Adrenal gland (tissue), 5 donors: ENCODE data around the gene CBLC.

Experiments used
- CTCF ChIP-seq, 6 experiments: fragments of 450-650 bp in 4 of 6; fragments of 200-600 bp in 2 of 6; sonication (generic) in 1 of 6; IDR thresholded peaks; 1 replicate in 5 of 6; 2 replicates in 1 of 6; pipeline versions ENCODE4 v1.5.1 to v1.8.0; 2016 to 2021; ENCODE audit warnings: antibody characterized with exemption in 6 of 6, mild to moderate bottlenecking in 2 of 6, moderate library complexity in 1 of 6
- POLR2A ChIP-seq, 2 donors: fragments of 450-650 bp; IDR thresholded peaks; one replicate each; pipeline ENCODE4 v1.6.1; 2017; ENCODE audit warnings: antibody characterized with exemption in 2 of 2, mild to moderate bottlenecking in 2 of 2, moderate library complexity in 1 of 2
- donor health status: DM: no; HTN: no; CAD: no.

- TF ChIP-seq CTCF (IDR thresholded peaks at IDR 0.05) = no peak
- TF ChIP-seq POLR2A (IDR thresholded peaks at IDR 0.05) = no peak
Observed at GRCh38 chr19:44840811-44841210, 63.1 kb downstream of the CBLC start.
